Gastrocnemius medialis (tissue), 4 donors: Measurements from ENCODE around the gene CDK1. TPM values are rescaled to one million over a fixed set of nuclear protein-coding genes. Genes with fewer than 3 reads are reported as not detected.

Experiments
- ATAC-seq, 2 donors: fragments of 150-250 bp; one replicate each; pipeline ENCODE4 v1.9.1; 2016
- DNase-seq, 2 donors: peaks; one replicate each; pipeline ENCODE4 v3.0.0-alpha.2; 2019
- H3K27ac ChIP-seq, 4 donors: fragments of 200-600 bp; sonication (generic); 1 replicate in 1 of 4; 2 replicates in 3 of 4; pipeline ENCODE4 v1.5.1; 2016 to 2018; ENCODE audit warnings: mild to moderate bottlenecking in 2 of 4, moderate library complexity in 1 of 4
- H3K27me3 ChIP-seq, 3 donors: fragments of 200-600 bp; sonication (generic) in 2 of 3; 1 replicate in 1 of 3; 2 replicates in 2 of 3; pipeline versions ENCODE4 v1.5.1 to v1.6.0; 2016 to 2019; ENCODE audit warnings: mild to moderate bottlenecking in 1 of 3, moderate library complexity in 1 of 3
- H3K36me3 ChIP-seq, 2 donors: fragments of 200-600 bp; sonication (generic) in 1 of 2; one replicate each; pipeline ENCODE4 v1.5.1; 2017 to 2018
- H3K4me1 ChIP-seq, 2 donors: fragments of 200-600 bp; sonication (generic) in 1 of 2; one replicate each; pipeline ENCODE4 v1.5.1; 2016 to 2017; ENCODE audit warnings: mild to moderate bottlenecking in 2 of 2
- H3K4me3 ChIP-seq, 4 donors: fragments of 200-600 bp; sonication (generic) in 3 of 4; 1 replicate in 1 of 4; 2 replicates in 3 of 4; pipeline ENCODE4 v1.5.1; 2016 to 2019; ENCODE audit warnings: mild to moderate bottlenecking in 2 of 4
- H3K9me3 ChIP-seq, 3 donors: fragments of 200-600 bp; sonication (generic) in 2 of 3; 1 replicate in 1 of 3; 2 replicates in 2 of 3; pipeline ENCODE4 v1.5.1; 2016 to 2019
- CTCF ChIP-seq, 5 experiments: fragments of 450-650 bp in 3 of 5; fragments of 200-600 bp in 2 of 5; sonication (generic) in 2 of 5; IDR thresholded peaks in 4 of 5; conservative IDR thresholded peaks in 1 of 5; 1 replicate in 4 of 5; 2 replicates in 1 of 5; pipeline ENCODE4 v1.5.1; 2016 to 2019; ENCODE audit warnings: antibody characterized with exemption in 5 of 5, mild to moderate bottlenecking in 3 of 5, moderate library complexity in 3 of 5
- POLR2A ChIP-seq, 2 donors: fragments of 450-650 bp; IDR thresholded peaks; one replicate each; pipeline ENCODE4 v1.6.1; 2017; ENCODE audit warnings: antibody characterized with exemption in 2 of 2, mild to moderate bottlenecking in 2 of 2, moderate library complexity in 2 of 2
- in situ Hi-C, 4 donors: fragments of 200-750 bp; cut with MboI; loops; one replicate each; pipeline versions ENCODE4 v1.15.0 to v1.8.0; 2017; ENCODE audit warnings: low sequenced_read_pairs in 4 of 4
- intact Hi-C: fragments of 100-400 bp; cut with DNase I; formaldehyde crosslinking; loops from one replicate; pipeline ENCODE4 v1.15.1; 2023; ENCODE audit warnings: low total_unique reads
- total RNA-seq, 4 donors: library from RNA; depleted of rRNA; stranded (reverse); fragments of >200 nt; gene quantifications; one replicate each; pipeline versions ENCODE4 v1.1.0 to v1.2.3, GENCODE V29; 2016

The CDK1 gene
- total RNA-seq, 4 donors from 2014 or later, result 0.82 to 1.9 (median 1.2) TPM; not detected in 1

GRCh38 chr10:60778971-60779796 is 906 bp downstream of the CDK1 start:
- no peaks in the 10 kb centered on the region for H3K9me3 ChIP-seq
- H3K27me3 ChIP-seq, result no peaks in the 10 kb centered on the region
- no peaks in the 10 kb centered on the region for H3K36me3 ChIP-seq
- H3K4me1 ChIP-seq, result peaks cover 0 to 6% of the 10 kb centered on the region in 2 donors
- TF ChIP-seq POLR2A (IDR thresholded peaks at IDR 0.05) (no peak), CTCF (IDR thresholded peaks at IDR 0.05 in 4 of 5, conservative IDR thresholded peaks at IDR 0.05 in 1 of 5) (no peak)
- intact Hi-C loops, result no loop called here
- no peak for DNase-seq
- in situ Hi-C loops, result no loop called here
- peak overlapping the region in 3 of 4 donors; percentile 23 to 74 (median 69) for H3K27ac ChIP-seq
- no peak for ATAC-seq
- H3K4me3 ChIP-seq, result peak overlapping the region; percentile 63 to 75 (median 72)

GRCh38 chr10:60781661-60782060 is 3.4 kb downstream of the CDK1 start:
- TF ChIP-seq POLR2A (IDR thresholded peaks at IDR 0.05) (no peak), CTCF (IDR thresholded peaks at IDR 0.05 in 4 of 5, conservative IDR thresholded peaks at IDR 0.05 in 1 of 5) (no peak)
- Histone ChIP-seq H3K4me1 (peaks cover 0 to 6% of the 10 kb centered on the region in 2 donors), H3K4me3 (no peak overlapping the region), H3K27ac (no peak overlapping the region), H3K36me3 (no peaks in the 10 kb centered on the region), H3K9me3 (no peaks in the 10 kb centered on the region), H3K27me3 (no peaks in the 10 kb centered on the region)
- intact Hi-C loops (no loop called here), in situ Hi-C loops (no loop called here)
- DNase-seq (no peak), ATAC-seq (no peak)

- in situ Hi-C loops, result no loop called here
Measured at GRCh38 chr10:60784641-60785040, 6.4 kb downstream of the CDK1 start.

GRCh38 chr10:60788544-60788943 is 10.3 kb downstream of the CDK1 start:
- no peaks in the 10 kb centered on the region for H3K36me3 ChIP-seq
- H3K4me1 ChIP-seq, result no peaks in the 10 kb centered on the region
- TF ChIP-seq CTCF (IDR thresholded peaks at IDR 0.05 in 4 of 5, conservative IDR thresholded peaks at IDR 0.05 in 1 of 5) (no peak), POLR2A (IDR thresholded peaks at IDR 0.05) (no peak)
- no peak overlapping the region for H3K27ac ChIP-seq
- DNase-seq (no peak), ATAC-seq (no peak)
- in situ Hi-C loops, result no loop called here
- no peak overlapping the region for H3K4me3 ChIP-seq
- no peaks in the 10 kb centered on the region for H3K9me3 ChIP-seq
- H3K27me3 ChIP-seq, result no peaks in the 10 kb centered on the region
- intact Hi-C loops, result no loop called here

More at GRCh38 chr10:60784641-60785040, 6.4 kb downstream of the CDK1 start:
- TF ChIP-seq CTCF (IDR thresholded peaks at IDR 0.05 in 4 of 5, conservative IDR thresholded peaks at IDR 0.05 in 1 of 5) (no peak), POLR2A (IDR thresholded peaks at IDR 0.05) (no peak)
- Histone ChIP-seq H3K27ac (no peak overlapping the region), H3K9me3 (no peaks in the 10 kb centered on the region), H3K4me3 (no peak overlapping the region), H3K36me3 (no peaks in the 10 kb centered on the region), H3K4me1 (no peaks in the 10 kb centered on the region), H3K27me3 (no peaks in the 10 kb centered on the region)
- ATAC-seq (no peak), DNase-seq (no peak)
- intact Hi-C loops, result no loop called here
